ENCODE results near the gene COL6A3. TPM values are rescaled to one million over a fixed set of nuclear protein-coding genes. Genes with fewer than 3 reads are reported as not detected.

Gene COL6A3
- total RNA-seq, 1 experiment from 2014 or later: 0.81 TPM

- Histone ChIP-seq H3K56ac (ENCODE audit: insufficient read length, low read depth, low read length) (no peak overlapping the region), H2BK20ac (ENCODE audit: low read depth, low read length, poor library complexity, severe bottlenecking) (no peak overlapping the region), H3K4me2 (ENCODE audit: insufficient read depth, insufficient read length, low read length) (no peak overlapping the region), H2BK120ac (ENCODE audit: low read depth, low read length, poor library complexity, severe bottlenecking) (no peak overlapping the region), H2BK5ac (ENCODE audit: insufficient read length, low read length) (no peak overlapping the region), H3K27ac (ENCODE audit: insufficient read length, low read depth, low read length) (no peak overlapping the region), H3K79me1 (ENCODE audit: insufficient read depth, low read depth, low read length, poor library complexity, severe bottlenecking) (no peaks in the 10 kb centered on the region), H3K23me2 (ENCODE audit: insufficient read length, low read depth, low read length, poor library complexity, severe bottlenecking) (no peaks in the 10 kb centered on the region), H3K4ac (ENCODE audit: low read depth, low read length) (no peak overlapping the region), H4K20me1 (ENCODE audit: control insufficient read depth, insufficient read depth, insufficient read length) (no peaks in the 10 kb centered on the region), H3K18ac (ENCODE audit: insufficient read length, low read depth, low read length) (no peak overlapping the region), H3K9ac (ENCODE audit: extremely low read depth, insufficient read length, low read length) (no peak overlapping the region), H4K8ac (replicated peaks; ENCODE audit: insufficient read length, low read depth, low read length) (no peak overlapping the region), H4K91ac (ENCODE audit: insufficient read length, low read depth, low read length) (no peak overlapping the region), H3K79me2 (ENCODE audit: insufficient read depth, low read length) (no peaks in the 10 kb centered on the region), H3K4me1 (ENCODE audit: insufficient read depth, low read length) (no peaks in the 10 kb centered on the region), H3K9me3 (ENCODE audit: control insufficient read depth, low read depth, low read length) (no peaks in the 10 kb centered on the region), H2AK5ac (ENCODE audit: insufficient read length, low read length) (no peak overlapping the region), H3K23ac (ENCODE audit: insufficient read length, low read depth, low read length) (no peak overlapping the region), H3T11ph (ENCODE audit: low read length) (no peak overlapping the region), H3K27me3 (ENCODE audit: insufficient read depth, low read length) (no peaks in the 10 kb centered on the region), H2AFZ (ENCODE audit: low read length) (no peak overlapping the region), H2BK12ac (ENCODE audit: insufficient read length, low read depth, low read length) (no peak overlapping the region), H2BK15ac (ENCODE audit: low read depth, low read length) (no peak overlapping the region), H4K5ac (ENCODE audit: insufficient read length, low read depth, low read length) (no peak overlapping the region), H3K14ac (ENCODE audit: insufficient read depth, low read length) (no peak overlapping the region)
- TF ChIP-seq, protein P1, sequence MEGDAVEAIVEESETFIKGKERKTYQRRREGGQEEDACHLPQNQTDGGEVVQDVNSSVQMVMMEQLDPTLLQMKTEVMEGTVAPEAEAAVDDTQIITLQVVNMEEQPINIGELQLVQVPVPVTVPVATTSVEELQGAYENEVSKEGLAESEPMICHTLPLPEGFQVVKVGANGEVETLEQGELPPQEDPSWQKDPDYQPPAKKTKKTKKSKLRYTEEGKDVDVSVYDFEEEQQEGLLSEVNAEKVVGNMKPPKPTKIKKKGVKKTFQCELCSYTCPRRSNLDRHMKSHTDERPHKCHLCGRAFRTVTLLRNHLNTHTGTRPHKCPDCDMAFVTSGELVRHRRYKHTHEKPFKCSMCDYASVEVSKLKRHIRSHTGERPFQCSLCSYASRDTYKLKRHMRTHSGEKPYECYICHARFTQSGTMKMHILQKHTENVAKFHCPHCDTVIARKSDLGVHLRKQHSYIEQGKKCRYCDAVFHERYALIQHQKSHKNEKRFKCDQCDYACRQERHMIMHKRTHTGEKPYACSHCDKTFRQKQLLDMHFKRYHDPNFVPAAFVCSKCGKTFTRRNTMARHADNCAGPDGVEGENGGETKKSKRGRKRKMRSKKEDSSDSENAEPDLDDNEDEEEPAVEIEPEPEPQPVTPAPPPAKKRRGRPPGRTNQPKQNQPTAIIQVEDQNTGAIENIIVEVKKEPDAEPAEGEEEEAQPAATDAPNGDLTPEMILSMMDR (conservative IDR thresholded peaks at IDR 0.05): peak; percentile 70
- Mint-ChIP-seq H3K9me3 (no peaks in the 10 kb centered on the region), H3K36me3 (ENCODE audit: insufficient read depth in 1 of 3, low read depth in 3 of 3) (no peaks in the 10 kb centered on the region), H3K4me1 (no peaks in the 10 kb centered on the region), H3K4me3 (no peak overlapping the region), H3K27ac (no peak overlapping the region), H3K27me3 (ENCODE audit: low read depth) (no peaks in the 10 kb centered on the region; the same call in 1 of the 2 replicates)
- WGBS (ENCODE audit: extremely low coverage, insufficient read length, low lambda C conversion rate): no CpG with 5 or more reads among the region's 4 CpGs
- DNase-seq: peak; percentile 59
Observed at GRCh38 chr2:237322564-237322963, 91.4 kb downstream of the COL6A3 start.

Measured in H9 (cell line).